Fibroblast of skin of back (primary cell): ENCODE measurements around the gene PPM1N.
"Not testable (repeated sequence)": the region's sequence is repeated elsewhere in the genome, so short reads cannot be mapped to it uniquely, and the experiment has no call there.

ENCODE experiments used
- DNase-seq: peaks from one replicate; pipeline ENCODE4 v3.0.0-alpha.2; 2013

The PPM1N gene

DNA sequence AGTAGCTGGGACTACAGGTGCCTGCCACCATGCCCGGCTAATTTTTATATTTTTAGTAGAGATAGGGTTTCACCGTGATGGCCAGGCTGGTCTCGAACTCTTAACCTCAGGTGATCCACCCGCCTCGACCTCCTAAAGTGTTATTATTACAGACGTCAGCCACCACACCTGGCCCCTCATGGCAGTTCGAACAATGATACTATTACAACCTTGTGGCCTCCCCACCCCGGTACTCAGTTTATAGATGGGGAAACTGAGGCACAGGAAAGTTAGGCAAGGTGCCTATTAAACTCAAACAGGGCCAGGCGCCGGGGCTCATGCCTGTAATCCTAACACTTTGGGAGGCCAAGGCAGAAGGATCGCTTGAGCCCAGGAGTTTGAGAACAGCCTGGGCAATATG is 12.1 kb downstream of the PPM1N start:
- DNase-seq = not testable (repeated sequence)

DNA sequence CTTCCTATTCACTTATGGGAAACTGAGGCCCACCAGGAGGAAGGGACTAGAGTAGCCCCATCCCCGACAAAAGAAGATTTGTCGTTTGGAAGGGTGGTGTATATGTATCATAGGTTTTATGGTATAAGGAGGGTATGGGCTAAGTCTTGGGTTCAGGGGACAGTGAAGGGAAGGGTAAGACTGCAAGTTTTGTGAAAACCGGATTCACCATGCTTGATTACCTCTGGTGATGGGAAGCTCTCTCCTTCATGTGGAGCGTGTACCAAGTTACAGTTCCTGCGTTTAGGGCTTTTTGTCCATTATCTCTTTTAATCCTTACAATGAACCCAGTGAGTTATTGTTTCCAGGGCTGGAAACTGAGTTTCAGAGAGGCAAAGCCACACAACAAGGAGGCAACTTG is 12.8 kb downstream of the PPM1N start:
- DNase-seq = no peak

DNA sequence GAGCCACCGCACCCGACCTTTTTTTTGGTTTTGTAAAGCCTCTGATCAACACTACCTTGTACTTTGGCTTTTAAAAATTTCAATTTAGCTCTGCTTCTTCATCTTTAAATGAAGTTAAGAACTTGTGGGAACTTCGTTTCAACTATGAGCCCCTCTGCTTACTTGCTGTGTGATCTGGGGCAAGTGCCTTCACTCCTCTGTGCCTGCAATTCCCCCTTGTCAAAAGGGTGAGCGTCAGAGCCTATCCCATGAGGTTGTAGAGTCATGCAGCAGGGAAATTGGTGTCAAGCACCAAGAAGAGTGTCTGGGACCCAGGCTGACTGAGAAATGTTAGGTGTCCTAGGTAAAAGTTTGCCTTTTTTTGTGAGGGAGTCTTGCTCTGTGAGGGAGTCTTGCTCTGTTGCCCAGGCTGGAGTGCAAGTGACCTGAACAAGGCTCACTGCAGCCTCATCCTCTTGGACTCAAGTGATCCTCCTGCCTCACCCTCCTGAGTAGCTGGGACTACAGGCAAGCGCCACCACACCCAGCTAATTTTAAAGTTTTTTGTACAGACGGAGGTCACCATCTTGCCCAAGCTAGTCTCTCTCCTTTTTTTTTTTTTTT is 14.7 kb downstream of the PPM1N start:
- DNase-seq = no peak

DNA sequence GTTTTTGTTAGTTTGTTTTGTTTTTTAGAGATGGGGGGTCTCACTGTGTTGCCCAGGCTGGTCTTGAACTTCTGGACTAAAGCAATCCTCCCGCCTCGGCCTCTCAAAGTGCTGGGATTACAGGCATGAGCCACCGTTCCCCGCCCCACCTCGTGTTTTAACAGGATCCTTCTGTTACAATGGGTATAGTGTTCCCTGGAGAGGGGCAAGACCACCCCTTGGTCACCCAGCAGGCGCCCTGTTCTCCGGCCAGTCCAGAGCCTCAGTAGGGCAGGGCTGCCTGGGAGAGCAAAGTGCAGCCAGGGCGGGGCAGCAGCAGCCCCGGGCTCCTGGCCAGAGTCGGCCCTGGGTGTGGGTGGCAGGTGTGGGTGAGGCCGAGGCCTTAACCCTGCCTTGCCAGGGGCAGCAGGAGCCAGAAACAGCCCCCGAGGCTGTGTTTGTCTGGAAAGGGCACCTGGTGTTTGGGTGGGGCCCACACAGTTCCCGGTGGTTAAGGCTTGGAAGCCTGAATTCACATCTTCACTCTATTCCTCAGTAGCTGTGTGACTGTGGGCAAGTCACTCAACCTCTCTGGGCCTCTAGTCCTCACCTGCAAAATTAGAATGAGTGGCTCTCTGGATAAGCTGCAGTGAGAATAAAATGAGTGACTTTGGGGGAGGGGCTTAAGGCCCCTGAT is 16.3 kb downstream of the PPM1N start:
- no peak for DNase-seq

DNA sequence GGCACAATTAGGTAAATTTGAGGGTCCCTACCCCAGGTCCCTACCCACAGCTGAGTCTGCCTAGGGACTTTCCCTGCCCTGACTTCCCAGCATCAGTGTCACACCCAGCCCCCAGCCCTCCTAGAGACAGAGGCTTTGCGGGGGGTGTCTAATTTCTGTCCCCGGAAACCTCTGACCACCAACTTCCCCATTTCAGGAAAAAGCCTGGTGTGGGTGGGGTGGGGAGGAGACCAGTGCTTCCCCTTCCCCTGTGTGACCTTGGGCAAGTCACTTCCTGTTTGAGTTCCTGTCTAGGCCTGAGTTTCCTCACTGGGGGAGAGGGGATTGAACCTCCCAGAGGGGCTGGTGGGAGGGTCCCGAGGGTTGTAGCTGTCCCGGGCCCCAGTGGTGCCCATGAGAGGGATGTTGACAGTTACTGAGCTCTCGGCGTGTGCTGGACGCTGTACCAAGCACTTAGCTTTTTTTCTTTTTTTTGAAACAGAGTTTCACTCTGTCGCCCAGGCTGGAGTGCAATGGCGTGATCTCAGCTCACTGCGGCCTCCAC is 16.9 kb downstream of the PPM1N start:
- DNase-seq = no peak

DNA sequence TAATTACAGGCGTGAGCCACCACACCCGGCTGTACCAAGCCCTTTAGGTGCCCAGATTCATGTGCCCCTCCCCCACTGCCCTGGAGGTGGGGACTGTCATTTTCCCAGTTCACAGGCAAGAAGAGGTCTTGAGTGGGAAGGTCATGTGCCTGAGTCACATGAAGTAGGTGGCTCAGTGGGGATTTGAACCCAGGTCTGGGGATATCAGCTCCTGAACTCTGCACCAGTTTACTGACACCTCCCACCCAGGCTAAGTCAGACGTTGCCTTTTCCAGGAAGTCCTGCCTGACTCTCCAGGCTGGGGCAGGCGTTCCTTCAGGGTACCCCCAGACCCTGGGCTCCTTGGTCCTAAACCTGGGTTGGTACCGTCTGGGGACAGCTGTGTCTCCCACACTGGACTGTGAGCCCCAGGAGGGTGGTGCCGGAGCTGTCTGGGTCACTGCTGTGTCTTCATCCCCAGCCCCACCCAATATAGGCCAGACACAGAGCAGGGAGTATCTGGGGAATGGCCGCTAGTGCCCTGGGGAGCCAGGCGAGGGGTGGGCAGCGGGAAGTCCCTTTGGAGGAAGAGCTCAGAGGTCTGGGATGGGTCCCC is 17.7 kb downstream of the PPM1N start:
- no peak for DNase-seq

DNA sequence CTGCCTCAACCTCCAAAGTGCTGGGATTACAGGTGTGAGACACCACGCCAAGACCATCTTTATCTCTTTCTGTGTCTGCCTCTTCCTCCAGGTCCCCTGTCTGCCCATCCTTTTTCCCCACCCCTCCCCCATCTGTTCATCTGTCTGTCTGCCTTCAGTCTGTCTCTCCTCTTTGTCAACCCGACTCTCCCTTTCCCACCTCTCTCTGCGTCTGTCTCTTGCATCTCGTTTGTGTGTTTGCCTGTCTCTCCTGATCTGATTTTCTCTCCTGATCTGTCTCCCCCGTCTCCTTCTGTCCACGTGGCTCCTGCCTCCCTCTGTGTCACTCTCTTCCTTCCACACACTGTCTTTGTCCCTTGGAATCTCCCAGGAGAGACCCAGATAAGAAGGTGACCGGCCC is 19.0 kb downstream of the PPM1N start:
- DNase-seq = no peak

DNA sequence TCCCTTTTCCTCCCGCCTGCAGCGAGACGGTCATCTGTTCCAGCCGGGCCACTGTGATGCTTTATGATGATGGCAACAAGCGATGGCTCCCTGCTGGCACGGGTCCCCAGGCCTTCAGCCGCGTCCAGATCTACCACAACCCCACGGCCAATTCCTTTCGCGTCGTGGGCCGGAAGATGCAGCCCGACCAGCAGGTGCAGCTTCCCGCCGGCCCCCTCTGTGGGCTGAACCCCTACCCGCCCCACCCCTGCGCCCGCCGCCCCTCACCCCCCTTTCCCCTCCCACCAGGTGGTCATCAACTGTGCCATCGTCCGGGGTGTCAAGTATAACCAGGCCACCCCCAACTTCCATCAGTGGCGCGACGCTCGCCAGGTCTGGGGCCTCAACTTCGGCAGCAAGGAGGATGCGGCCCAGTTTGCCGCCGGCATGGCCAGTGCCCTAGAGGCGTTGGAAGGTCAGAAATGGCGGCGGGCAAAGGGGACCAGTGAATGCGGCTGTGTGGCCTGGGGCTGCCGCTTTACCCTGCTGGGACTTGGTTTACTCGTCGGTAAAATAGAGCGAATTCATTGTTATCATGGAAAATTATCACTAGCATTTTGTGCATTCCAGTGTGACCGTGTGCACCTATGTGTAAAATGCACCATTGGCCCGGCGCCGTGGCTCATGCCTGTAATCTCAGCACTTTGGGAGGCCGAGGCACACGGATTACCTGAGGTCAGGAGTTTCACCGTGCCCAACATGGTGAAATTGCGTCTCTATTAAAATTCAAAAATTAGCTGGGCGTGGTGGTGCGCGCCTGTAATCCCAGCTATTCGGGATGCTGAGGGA is 19.6 kb downstream of the PPM1N start:
- no peak for DNase-seq

DNA sequence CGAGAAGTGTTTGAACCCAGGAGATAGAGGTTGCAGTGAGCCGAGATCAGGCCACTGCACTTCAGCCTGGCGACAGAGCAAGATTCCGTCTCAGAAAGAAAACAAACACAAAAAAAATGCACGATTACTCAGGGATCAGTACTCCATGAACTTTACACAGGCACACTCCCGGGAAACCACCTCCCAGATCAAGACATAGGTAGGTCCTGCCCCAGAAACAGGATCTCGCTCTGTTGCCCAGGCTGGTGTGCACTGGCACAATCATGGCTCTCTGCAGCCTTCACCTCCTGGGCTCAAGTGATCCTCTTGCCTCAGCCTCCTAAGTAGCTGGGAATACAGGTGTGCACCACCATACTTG is 20.2 kb downstream of the PPM1N start:
- DNase-seq = no peak

DNA sequence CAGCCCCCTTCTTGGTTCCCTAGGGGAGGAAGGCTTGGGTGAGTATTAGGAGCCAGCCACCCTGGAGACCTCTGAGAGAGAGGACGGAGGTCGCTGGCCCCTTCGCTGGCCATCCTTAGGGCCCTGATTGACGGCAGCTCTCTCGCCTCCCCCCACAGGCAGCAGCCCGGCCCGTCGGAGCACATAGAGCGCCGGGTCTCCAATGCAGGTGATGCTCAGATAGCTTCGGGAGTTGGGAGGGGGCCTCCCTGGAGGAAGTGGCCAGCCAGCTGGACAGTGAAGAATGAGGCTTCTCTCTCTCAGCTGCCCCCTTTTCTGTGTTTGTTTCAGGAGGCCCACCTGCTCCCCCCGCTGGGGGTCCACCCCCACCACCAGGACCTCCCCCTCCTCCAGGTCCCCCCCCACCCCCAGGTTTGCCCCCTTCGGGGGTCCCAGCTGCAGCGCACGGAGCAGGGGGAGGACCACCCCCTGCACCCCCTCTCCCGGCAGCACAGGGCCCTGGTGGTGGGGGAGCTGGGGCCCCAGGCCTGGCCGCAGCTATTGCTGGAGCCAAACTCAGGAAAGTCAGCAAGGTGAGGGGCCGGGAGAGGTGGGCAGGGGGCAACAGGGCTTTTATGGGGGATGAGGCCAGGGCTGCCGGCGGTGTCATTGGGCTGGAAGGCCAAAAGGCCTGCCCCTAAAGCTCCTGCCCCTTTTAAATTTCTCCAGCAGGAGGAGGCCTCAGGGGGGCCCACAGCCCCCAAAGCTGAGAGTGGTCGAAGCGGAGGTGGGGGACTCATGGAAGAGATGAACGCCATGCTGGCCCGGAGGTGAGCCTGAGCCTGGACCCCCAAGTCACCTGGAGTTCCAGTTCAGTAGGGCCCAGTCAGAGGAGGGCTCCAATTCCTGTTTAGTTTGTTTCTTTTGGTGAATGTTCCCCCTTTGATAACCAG is 24.0 kb downstream of the PPM1N start:
- no peak for DNase-seq

DNA sequence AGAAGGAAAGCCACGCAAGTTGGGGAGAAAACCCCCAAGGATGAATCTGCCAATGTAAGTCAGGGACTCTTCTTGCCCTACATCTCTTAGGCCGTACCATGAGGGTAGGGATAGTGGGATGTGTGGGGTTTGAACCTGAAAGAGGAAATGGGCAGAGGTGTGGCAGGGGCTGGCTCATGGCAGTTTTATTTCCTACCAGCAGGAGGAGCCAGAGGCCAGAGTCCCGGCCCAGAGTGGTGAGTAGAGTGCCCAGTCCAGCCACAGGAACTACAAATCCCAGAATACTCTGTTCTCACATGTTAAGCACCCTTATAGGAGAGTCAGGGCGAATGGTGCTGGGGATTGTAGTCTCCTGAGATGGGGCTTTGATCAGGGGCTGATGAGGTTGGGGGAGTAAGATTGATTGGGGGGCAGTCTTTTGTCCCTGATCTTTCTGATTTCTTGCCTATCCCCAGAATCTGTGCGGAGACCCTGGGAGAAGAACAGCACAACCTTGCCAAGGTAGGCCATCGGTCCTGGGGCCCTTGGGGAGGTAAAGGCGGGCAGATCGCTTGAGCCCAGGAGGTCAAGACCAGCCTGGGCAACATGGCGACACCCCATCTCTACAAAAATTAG is 25.5 kb downstream of the PPM1N start:
- peak; percentile 76 for DNase-seq

DNA sequence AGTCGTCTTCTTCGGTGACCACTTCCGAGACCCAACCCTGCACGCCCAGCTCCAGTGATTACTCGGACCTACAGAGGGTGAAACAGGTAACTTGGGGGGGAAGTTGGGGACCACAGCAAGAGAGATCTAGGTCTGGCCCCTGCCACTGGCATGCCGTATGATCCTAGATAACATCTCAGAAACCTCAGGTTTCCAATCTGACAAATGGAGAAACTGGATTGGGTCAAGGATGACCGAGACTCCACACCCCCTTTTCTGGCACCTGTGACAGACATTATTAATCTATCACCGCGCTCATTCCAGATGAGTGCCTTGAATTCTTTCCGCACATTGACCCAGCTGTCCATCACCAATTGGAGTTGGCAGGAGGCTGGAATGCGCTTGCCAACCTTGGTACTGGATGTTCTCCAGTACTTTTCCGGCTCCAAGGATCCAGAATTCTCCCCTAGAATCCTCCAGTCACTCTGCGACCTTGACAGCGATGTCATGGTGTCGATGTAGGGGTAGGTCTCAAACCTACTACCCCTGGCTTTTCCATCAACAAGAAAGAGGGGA is 26.4 kb downstream of the PPM1N start:
- DNase-seq = no peak

DNA sequence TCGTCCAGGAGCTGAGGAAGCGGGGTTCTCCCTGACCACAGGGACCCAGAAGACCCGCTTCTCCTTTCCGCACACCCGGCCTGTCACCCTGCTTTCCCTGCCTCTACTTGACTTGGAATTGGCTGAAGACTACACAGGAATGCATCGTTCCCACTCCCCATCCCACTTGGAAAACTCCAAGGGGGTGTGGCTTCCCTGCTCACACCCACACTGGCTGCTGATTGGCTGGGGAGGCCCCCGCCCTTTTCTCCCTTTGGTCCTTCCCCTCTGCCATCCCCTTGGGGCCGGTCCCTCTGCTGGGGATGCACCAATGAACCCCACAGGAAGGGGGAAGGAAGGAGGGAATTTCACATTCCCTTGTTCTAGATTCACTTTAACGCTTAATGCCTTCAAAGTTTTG is 27.9 kb downstream of the PPM1N start:
- peak; percentile 86 for DNase-seq

DNA sequence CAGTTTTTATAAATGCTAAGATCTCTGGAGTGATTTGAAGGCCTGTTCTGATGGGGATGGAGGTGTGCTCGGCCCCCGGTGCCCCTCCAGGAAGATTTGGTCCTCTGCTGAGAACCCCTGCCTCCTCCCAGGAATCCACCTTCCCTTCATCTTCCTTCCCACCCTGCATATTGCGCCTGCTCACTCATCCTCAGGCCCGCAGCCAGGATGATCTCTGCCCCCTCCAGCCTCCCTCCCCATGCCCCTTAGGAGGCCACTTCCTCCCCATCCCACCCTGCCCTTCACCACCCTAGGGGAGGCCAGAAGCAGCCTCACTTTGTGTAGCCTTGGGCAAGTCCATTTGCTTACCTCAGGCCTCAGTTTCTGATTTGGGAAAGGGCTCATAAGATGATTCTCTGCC is 28.7 kb downstream of the PPM1N start:
- no peak for DNase-seq

DNA sequence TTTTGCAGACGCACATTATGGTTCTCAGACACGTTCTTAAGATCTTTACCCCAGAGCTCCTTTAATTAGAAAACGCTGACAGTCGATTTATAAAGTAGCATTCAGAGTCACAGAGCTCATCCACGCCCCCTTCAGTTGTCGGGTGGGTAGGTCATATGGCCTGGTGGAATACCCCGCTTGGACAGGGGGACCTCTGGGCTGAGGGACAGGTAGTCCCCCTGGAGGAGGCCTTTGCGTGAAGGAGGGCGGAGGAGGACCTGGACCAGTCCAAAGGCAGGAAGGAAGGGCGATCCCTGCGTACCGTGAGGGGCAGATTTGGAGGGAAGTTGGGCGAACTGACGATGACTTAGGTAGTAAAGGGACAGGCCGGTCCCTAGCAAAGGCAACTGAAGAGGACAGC is 29.5 kb downstream of the PPM1N start:
- no peak for DNase-seq

DNA sequence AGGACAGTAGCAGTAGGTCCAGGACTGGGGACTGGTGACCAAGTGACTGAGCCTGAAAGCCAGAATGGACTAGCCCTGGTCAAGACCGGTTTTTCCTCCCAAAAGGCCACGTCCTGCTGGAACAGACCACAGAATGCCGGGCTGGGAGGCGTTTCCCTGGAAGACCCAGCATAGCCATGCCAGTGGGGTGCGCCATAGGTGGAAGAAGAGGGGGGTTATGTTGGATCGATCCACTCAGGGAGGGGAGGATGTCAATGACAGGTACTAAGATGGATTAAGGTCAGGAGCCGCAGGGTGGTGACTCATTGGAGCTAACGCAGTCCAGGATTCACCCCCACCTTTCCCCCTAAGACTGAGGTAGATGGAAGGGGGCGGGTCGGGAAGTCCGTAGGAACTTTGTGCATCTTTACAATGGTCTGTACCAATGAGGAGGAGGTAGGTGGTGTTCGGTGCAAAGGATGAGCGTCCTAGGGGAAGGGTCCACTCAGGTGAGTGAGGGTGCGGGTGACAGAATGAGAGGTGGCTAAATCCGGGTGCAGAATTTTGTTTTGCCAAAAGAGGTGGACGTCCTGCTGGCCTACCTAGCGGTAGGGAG is 30.0 kb downstream of the PPM1N start:
- DNase-seq = no peak

DNA sequence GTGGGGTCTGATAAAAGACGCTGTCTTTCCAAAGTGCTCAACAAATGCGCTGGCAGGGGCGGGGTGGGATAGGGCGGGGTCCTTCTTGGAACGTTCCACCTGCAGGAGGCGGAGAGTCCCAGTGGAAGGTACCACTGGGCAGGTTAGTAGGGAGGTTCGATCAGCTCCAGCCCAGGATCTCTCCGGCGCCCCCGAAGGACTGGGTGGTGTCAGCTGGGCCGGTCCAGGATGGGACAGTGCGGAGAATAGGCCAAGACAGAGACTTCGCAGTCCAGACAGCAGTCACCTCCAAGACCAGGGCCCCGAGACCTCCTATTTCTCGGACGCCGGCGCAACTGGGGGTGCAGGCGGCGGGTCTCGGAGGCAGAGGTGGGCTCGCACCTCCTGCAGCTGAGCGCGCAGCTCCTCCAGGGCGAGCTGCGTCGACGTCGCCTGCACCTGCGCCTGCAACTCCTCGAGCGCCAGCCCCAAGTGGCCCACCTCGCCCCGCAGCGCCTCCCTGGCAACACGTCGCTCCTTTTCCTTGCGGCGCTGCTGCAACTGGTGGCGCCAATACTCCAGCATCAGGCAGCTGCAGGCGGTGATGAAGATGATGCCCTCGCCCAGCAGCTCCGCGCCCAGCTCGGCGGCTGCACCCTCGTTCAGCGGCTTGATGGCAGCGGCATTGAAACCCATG is 30.6 kb downstream of the PPM1N start:
- DNase-seq = no peak

DNA sequence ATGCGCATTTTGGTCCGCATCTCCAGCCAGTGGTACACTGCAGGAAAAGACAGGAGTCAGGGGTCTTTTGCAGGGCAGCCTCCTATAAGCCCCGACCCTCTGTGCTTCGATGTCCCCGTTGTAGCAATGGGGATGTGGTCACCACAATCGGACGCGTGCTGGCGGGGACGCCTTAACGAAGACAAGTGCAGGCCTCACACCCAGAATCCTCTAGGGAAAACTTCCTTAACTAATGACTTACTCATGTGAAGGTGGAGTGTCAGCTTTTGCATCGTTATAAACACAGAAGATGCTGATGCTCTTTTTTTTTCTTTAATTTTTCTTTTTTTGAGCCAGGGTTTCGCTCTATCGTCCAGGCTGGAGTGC is 31.2 kb downstream of the PPM1N start:
- no peak for DNase-seq

DNA sequence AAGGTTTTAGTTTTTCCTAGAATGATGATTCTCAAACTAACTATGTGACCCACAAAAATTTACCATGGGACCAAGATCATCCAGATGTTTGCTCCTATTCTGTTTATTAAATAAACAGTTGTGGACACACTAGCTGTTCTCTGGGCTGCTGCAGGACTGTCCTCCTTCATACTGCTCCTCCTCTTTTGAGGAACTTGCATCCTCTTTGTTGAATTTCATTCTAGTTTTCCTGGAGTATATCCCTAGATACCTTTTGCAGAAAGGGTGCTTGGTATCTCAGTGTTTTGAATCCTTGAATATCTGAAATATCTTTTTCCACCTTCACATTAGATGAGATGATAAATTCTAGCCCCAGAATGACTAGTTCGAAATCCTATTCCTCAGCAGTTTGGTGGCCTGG is 33.1 kb downstream of the PPM1N start:
- DNase-seq = no peak

DNA sequence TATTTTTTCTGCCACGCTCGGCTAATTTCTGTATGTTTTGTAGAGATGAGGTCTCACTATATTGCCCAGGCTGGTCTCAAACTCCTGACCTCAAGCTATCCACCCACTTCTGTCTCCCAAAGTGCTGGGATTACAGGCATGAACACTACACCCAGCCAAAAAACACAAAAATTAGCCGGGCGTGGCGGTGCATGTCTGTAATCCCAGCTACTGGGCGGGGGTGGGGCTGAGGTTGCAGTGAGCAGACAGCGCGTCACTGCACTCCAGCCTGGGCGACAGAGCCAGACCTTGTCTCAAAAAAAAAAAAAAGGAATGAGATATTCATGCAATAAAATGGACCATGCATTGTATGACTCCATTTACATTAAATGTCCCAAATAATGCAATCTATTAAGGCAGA is 41.2 kb downstream of the PPM1N start:
- DNase-seq = no peak
